ENCODE results near the gene MPDU1. TPM values are rescaled to one million over a fixed set of nuclear protein-coding genes. Genes with fewer than 3 reads are reported as not detected.

MPDU1 gene
- polyA plus RNA-seq, 1 donor (not counting 4 experiments of a cell fraction or from before 2014, with no cell fraction given): 57.8 TPM

DNA sequence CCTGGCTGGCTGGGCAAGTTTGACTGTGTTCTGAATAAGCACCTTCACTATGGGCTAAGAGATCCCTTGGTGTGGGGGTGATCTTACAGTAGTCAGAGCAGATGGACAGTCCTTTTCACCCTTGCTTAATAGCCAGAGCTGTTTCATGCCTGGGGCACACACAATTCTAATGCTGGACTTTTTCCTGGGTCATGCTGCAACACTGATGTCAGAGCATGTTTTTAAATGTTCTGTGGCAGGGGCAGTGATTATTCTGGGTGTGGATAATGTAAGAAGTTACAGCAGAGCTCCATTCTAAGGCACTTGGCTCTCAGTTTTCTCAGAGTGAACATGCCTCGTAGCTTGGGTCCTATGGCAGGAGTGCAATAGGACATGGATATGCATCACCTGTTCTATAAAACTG, 8.2 kb upstream of the MPDU1 start:
- dilution Hi-C loops (cut with MboI; ENCODE audit: extremely low pct_ligation_motif_present, low sequenced_read_pairs): no loop called here
- Histone ChIP-seq H3K27ac (ENCODE audit: control insufficient read depth, insufficient read depth, low read length) (peak overlapping the region; percentile 93), H3K79me2 (ENCODE audit: control insufficient read depth, insufficient read depth, low read length) (peaks cover 55% of the 10 kb centered on the region), H3K36me3 (ENCODE audit: control insufficient read depth in 2 of 2, extremely low read depth in 1 of 2, insufficient read depth in 2 of 2, low read length in 2 of 2) (peaks cover 34 to 68% of the 10 kb centered on the region in 2 experiments), H3K9me3 (ENCODE audit: control insufficient read depth, low read depth, low read length) (no peaks in the 10 kb centered on the region), H4K20me1 (ENCODE audit: control insufficient read depth, extremely low read depth, insufficient read depth, low read length) (peaks cover 54% of the 10 kb centered on the region), H3K4me1 (ENCODE audit: control insufficient read depth, extremely low read depth, insufficient read depth, low read length) (peaks cover 48% of the 10 kb centered on the region), H3K4me2 (ENCODE audit: control insufficient read depth, extremely low read depth, insufficient read depth, low read depth, low read length) (peak overlapping the region; percentile 88), H3K27me3 (ENCODE audit: control insufficient read depth, extremely low read depth, insufficient read depth, low read length) (no peaks in the 10 kb centered on the region), H3K9me1 (ENCODE audit: control insufficient read depth, extremely low read depth, insufficient read depth, low read length) (peaks cover 3% of the 10 kb centered on the region), H2AFZ (ENCODE audit: control insufficient read depth, low read length) (no peak overlapping the region), H3K4me3 (ENCODE audit: control insufficient read depth in 2 of 3, extremely low read depth in 1 of 3, insufficient read depth in 2 of 3, low read depth in 1 of 3, low read length in 3 of 3) (peak overlapping the region in 1 of 3 experiments; percentile 85), H3K9ac (ENCODE audit: control insufficient read depth, extremely low read depth, insufficient read depth, low read length) (peak overlapping the region; percentile 98)
- DNase-seq (ENCODE audit: low read depth, low spot score) (no peak), FAIRE-seq (no peak)
- TF ChIP-seq EZH2 (IDR thresholded peaks at IDR 0.05; ENCODE audit: low read length): no peak
- TF ChIP-seq, protein P1, sequence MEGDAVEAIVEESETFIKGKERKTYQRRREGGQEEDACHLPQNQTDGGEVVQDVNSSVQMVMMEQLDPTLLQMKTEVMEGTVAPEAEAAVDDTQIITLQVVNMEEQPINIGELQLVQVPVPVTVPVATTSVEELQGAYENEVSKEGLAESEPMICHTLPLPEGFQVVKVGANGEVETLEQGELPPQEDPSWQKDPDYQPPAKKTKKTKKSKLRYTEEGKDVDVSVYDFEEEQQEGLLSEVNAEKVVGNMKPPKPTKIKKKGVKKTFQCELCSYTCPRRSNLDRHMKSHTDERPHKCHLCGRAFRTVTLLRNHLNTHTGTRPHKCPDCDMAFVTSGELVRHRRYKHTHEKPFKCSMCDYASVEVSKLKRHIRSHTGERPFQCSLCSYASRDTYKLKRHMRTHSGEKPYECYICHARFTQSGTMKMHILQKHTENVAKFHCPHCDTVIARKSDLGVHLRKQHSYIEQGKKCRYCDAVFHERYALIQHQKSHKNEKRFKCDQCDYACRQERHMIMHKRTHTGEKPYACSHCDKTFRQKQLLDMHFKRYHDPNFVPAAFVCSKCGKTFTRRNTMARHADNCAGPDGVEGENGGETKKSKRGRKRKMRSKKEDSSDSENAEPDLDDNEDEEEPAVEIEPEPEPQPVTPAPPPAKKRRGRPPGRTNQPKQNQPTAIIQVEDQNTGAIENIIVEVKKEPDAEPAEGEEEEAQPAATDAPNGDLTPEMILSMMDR (optimal IDR thresholded peaks at IDR 0.05 in 1 of 3, IDR thresholded peaks at IDR 0.05 in 1 of 3, conservative IDR thresholded peaks at IDR 0.05 in 1 of 3; ENCODE audit: extremely low read depth in 1 of 3, insufficient read depth in 2 of 3, low read length in 3 of 3): no peak

DNA sequence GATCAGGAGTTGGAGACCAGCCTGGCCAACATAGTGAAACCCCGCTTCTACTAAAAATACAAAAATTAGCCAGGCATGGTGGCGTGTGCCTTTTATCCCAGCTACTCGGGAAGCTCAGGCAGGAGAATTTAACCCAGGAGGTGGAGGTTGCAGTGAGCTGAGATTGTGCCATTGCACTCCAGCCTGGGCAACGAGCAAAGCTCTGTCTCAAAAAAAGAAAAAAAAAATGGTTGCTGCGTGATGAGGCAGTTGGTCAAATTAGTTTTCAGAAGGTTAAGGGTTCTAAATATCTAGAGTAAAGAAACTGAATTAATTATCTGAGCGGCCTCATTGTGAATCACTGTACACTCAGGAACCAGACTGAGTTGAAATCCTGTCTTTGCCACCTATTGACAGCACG, 7.7 kb upstream of the MPDU1 start:
- peak overlapping the region; percentile 88 for H3K4me2 ChIP-seq (ENCODE audit: control insufficient read depth, extremely low read depth, insufficient read depth, low read depth, low read length)
- DNase-seq (ENCODE audit: low read depth, low spot score) (no peak), FAIRE-seq (no peak)
- H3K9me1 ChIP-seq (ENCODE audit: control insufficient read depth, extremely low read depth, insufficient read depth, low read length): peaks cover 3% of the 10 kb centered on the region
- H3K79me2 ChIP-seq (ENCODE audit: control insufficient read depth, insufficient read depth, low read length): peaks cover 55% of the 10 kb centered on the region
- H3K4me1 ChIP-seq (ENCODE audit: control insufficient read depth, extremely low read depth, insufficient read depth, low read length): peaks cover 52% of the 10 kb centered on the region
- no peak overlapping the region for H3K4me3 ChIP-seq (ENCODE audit: control insufficient read depth in 2 of 3, extremely low read depth in 1 of 3, insufficient read depth in 2 of 3, low read depth in 1 of 3, low read length in 3 of 3)
- peaks cover 54% of the 10 kb centered on the region for H4K20me1 ChIP-seq (ENCODE audit: control insufficient read depth, extremely low read depth, insufficient read depth, low read length)
- no peaks in the 10 kb centered on the region for H3K9me3 ChIP-seq (ENCODE audit: control insufficient read depth, low read depth, low read length)
- dilution Hi-C loops (cut with MboI; ENCODE audit: extremely low pct_ligation_motif_present, low sequenced_read_pairs): no loop called here
- no peaks in the 10 kb centered on the region for H3K27me3 ChIP-seq (ENCODE audit: control insufficient read depth, extremely low read depth, insufficient read depth, low read length)
- no peak overlapping the region for H2AFZ ChIP-seq (ENCODE audit: control insufficient read depth, low read length)
- TF ChIP-seq EZH2 (IDR thresholded peaks at IDR 0.05; ENCODE audit: low read length): no peak
- TF ChIP-seq, protein P1 (optimal IDR thresholded peaks at IDR 0.05 in 1 of 3, IDR thresholded peaks at IDR 0.05 in 1 of 3, conservative IDR thresholded peaks at IDR 0.05 in 1 of 3; ENCODE audit: extremely low read depth in 1 of 3, insufficient read depth in 2 of 3, low read length in 3 of 3): no peak
- H3K27ac ChIP-seq (ENCODE audit: control insufficient read depth, insufficient read depth, low read length): no peak overlapping the region
- no peak overlapping the region for H3K9ac ChIP-seq (ENCODE audit: control insufficient read depth, extremely low read depth, insufficient read depth, low read length)
- peaks cover 30 to 65% of the 10 kb centered on the region in 2 experiments for H3K36me3 ChIP-seq (ENCODE audit: control insufficient read depth in 2 of 2, extremely low read depth in 1 of 2, insufficient read depth in 2 of 2, low read length in 2 of 2)

All from keratinocyte (primary cell).